HEK293T (cell line): ENCODE data around the gene AKAP8L.

ENCODE experiments used
- BHLHE40 ChIP-seq: fragments of 450-650 bp; IDR thresholded peaks from 2 replicates; pipeline ENCODE4 v1.6.1; 2016; ENCODE audit warnings: mild to moderate bottlenecking, moderate library complexity, borderline replicate concordance
- FOXM1 ChIP-seq: fragments of 450-650 bp; IDR thresholded peaks from 2 replicates; pipeline ENCODE4 v1.6.1; 2017; ENCODE audit warnings: mild to moderate bottlenecking, borderline replicate concordance
- SP1 ChIP-seq: fragments of 450-650 bp; IDR thresholded peaks from 2 replicates; pipeline ENCODE4 v1.6.1; 2017
- SUZ12 ChIP-seq: fragments of 450-650 bp; IDR thresholded peaks from 2 replicates; pipeline ENCODE4 v1.6.1; 2016; ENCODE audit warnings: mild to moderate bottlenecking
- TARDBP ChIP-seq: fragments of 450-650 bp; IDR thresholded peaks from 2 replicates; pipeline ENCODE4 v1.6.1; 2016

- TF ChIP-seq FOXM1 (no peak), TARDBP (no peak), BHLHE40 (no peak), SP1 (no peak), SUZ12 (no peak)
Observed at GRCh38 chr19:15424121-15424520, 5.3 kb upstream of the AKAP8L start.
